GM21786 (cell line): Measurements from ENCODE around the gene REXO2.

Experiments used
- ATAC-seq: cut with Tn5 transposase; IDR thresholded peaks from one replicate; pipeline ENCODE4 v1.9.1; 2021; ENCODE audit not compliant: unreplicated experiment

The REXO2 gene

GRCh38 chr11:114440121-114440860 is 1.0 kb downstream of the REXO2 start:
- no peak for ATAC-seq

DNA sequence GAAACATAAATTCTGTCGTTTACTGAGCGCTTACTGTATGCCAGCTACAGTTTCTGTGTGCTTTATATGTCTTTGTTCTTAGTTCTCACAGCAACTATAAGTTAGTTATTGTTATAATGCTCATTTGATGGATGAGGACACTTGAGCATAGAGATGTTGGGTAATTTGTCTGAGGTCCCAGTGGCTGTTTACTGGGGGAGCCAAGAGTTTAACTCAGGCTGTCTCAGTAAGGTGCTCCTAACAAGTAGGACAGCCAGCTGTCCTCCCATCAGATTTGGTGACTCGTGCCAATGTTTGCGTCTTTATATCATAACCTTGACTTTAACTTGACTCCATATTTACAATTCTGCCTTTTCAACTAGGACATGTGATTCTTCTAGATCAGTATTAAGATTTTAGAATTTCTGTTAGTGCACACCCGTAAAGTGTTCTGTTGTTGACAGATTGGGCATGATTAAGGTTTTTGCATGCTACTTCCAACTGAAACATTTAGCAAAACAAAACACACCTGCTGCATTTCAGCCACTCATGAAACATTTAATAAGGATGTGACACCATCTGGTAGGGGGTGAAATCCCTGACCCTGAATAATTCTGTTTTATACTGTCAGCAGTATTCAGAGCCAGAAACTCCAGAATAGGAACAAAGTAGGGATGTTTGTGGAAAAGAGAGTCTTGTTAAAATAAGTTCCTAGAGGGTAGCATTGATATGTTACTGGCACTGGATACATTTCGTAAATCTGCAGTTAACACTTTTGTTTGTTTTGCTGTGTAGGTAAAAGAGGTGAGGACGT is 1.9 kb downstream of the REXO2 start:
- ATAC-seq, result no peak

DNA sequence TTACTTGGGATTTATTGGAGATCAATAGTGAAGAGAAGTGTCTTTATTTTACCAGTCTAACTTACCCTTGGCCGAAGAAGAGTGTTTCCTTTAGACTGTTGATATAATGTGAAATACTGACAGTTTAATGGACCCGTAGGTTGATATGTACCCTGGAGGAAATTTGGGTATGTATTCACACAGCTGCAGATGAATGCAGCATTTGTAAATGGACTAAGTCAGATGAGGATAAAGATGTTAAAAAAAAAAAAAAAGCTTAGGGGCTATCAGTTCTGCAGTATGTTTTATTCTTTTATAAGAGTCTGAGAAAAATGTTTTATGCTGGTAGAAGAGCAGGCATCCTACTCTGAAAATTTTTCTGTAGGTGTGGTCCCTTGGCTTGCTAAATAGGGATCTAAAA is 2.7 kb downstream of the REXO2 start:
- ATAC-seq, result no peak

GRCh38 chr11:114442536-114442935 is 3.3 kb downstream of the REXO2 start:
- no peak for ATAC-seq

GRCh38 chr11:114447444-114447843 is 8.2 kb downstream of the REXO2 start:
- no peak for ATAC-seq

GRCh38 chr11:114447892-114448291 is 8.6 kb downstream of the REXO2 start:
- ATAC-seq, result no peak

DNA sequence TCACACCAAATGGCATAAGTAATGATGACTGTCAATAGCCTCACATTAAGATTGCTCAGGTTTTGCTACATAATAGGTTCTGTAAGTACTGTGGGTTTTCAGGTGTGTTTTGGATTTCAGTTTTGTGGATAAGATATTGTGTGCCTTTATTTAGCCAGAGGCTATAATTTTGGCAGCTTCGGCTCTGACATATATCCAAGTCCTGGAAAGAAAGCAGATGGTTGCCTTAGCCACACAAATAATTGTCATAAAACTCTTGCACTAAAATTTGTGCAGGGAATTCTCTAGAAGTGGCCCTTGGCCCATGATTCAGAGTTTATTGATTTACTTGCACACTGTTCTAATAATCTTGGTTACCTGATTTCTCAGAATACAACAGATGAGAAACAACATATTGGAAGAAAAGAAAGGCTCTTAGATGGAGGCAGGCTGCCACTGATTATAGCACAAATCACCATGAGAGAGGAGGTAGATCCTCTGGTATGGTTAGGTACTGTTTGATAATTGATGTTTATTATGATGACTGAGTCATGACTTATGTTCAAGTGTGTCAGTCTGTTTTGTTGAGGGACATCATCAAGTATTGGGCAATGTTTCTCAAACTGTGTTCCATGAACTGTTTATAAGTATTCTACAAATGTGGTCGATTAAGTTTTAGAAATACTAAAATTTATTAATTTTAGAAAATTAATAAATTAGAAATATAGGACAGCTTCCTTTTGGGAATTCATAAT is 9.6 kb downstream of the REXO2 start:
- no peak for ATAC-seq

- no peak for ATAC-seq
Measured at GRCh38 chr11:114449845-114450244, 10.6 kb downstream of the REXO2 start.

DNA sequence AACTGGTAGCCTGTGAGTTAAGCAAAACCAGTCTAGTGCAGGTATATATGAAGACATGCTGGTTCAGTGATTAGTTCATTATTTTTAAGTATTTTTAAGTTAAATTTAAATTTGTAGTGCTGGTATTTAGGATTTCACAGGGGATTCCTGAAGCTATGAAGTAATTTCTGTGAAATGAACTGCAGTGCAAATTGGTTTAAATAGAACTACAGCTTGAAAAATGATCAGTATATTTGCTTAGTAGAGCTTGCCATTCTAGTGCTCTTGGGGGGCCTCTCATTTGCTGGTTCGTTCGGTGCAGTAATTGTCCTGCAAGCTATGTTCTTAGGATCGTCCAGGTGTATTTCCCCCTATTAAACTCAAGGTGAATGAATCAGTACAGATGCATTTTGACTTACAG is 13.1 kb downstream of the REXO2 start:
- no peak for ATAC-seq

DNA sequence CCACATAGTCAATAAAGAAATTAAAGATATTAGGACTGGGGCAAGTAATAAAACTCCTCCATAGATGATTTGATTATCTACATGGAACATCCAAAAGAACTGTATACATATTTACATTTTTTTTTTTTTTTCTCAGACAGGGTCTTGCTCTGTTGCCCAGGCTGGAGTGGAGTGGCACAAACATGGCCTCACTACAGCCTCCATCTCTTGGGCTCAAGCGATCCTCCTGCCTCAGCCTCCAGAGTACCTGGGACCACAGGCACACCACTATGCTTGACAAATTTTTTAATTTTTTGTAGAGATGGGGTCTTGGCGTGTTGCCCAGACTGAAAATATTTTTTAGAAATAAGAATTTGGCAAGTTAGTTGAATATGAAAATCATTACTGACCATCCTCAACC is 24.7 kb downstream of the REXO2 start:
- no peak for ATAC-seq

DNA sequence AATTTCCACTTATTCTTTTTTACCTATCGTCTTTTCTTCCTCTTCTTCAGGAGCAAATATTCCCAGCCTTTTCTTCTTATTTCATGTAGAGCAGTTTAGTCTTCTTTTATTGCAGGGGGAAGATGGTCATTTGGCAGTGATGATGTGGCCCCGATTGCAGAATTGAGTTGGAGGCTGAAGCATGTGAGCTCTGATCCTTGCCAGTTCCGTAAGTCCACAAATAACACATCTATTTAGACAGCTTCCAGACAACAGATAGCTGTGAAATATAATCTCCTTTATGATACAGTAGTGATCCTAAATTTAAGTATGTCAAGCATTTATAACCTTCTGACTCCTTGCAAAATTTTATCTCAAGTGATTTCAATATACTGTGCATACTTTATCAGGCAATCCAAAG is 27.5 kb downstream of the REXO2 start:
- ATAC-seq, result no peak

DNA sequence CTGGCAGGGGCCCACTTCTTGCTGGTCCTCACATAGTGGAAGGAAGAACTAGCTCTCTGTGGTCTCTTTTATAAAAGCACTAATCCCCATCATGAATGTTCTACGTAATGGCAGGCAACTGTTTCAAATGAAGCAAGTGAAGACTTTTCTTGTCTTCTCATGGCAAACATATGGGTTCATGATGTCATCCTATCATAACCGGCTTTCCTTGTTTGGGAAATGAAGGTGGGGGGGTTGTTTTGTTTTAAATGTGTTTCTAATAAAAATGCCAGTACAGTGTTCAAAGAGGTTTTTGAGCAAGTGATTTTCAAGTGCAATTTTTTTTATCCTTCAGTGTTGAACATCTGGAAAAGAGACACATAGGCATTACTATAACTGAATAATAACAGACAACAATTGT is 33.4 kb downstream of the REXO2 start:
- no peak for ATAC-seq

- no peak for ATAC-seq
Measured at GRCh38 chr11:114478001-114478410, 38.7 kb downstream of the REXO2 start.

DNA sequence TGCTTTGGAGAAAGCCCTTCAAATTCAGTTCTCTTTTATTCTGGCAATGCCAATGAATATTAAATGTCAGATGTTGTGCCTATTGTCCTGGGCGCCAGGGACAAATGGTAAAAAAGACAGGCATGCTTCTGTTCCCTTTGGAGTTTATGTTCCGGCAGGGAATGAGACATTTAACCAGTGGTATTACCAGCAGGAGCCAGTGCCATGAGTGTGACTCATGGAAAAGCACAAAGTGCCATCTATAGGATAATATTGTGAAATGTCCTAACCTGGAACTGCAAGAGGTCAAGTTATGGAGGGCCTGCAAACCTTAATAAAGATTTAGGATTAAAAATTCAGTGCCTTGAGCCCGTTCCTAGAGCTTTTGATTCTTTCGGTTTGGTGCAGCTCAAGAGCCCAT is 39.5 kb downstream of the REXO2 start:
- ATAC-seq, result no peak

DNA sequence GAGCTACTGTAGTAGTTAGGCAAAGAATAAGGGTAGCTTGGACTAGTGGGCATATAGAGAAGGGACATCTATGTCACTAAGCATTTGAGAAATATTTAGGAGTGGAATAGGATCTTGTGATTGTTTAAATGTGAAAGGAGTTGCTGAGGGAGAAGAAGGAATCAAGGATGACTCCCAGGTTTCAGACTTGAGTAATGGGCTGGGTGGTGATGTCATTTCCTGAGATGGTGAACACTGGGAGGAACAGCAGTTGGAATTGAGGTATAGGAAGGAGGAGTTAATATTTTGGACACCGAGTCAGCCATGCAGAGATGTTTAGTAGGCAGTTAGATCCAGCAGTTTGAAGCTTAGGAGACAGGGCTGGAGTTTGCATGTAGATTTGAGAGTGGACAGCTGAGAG is 40.1 kb downstream of the REXO2 start:
- no peak for ATAC-seq

GRCh38 chr11:114482114-114482513 is 42.8 kb downstream of the REXO2 start:
- no peak for ATAC-seq

DNA sequence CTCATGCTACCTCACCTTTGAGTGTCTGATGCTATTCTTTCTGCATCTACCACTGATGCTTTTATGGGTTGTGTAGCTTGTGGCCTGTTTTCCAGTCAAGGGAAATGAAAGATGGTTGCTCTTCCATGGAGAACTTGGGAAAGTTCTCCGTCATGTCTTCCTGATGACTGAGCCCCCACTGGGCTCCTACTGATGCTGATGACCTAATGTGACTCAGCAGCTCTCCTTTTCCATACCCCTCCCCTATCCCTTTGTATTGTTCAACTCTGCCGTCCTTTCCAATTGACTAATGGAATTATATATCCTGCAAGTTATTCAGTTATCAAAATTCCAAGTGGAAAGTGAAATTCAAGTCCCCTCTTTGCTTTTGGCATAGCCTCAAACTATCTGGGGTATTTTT is 44.7 kb downstream of the REXO2 start:
- ATAC-seq, result no peak

GRCh38 chr11:114496915-114497314 is 57.6 kb downstream of the REXO2 start:
- no peak for ATAC-seq

DNA sequence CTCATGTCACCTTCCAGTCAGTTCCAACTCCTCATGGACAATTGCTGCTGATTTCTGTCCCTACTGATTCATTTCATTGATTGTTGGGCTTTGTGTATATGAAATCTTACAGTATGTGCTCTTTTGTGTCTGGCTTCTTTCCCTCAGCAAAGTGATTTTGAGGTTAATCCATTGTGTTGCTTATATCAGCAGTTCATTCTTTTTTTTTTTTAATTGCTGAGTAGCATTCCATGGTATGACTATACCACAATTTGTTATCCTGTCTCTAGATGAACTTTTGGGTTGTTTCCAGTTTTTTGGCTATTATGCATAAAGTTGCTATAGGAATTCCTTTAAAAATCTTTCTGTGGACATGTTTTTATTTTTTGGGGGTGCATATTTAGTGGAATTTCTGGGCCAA is 60.5 kb downstream of the REXO2 start:
- no peak for ATAC-seq
